Keratinocyte (primary cell): ENCODE measurements around the gene CDK10. TPM values are rescaled to one million over a fixed set of nuclear protein-coding genes. Genes with fewer than 3 reads are reported as not detected.

Source experiments
- DNase-seq: peaks from one replicate; pipeline ENCODE4 v3.0.0-alpha.2; 2011; ENCODE audit warnings: low read depth, missing footprints, low spot score
- FAIRE-seq: peaks from 2 replicates; lab custom pipeline; 2011; peaks lifted over from hg19 to GRCh38; lab: Jason Lieb, UNC
- H2AFZ ChIP-seq: 2 replicates; pipeline ENCODE4 v1.6.0; 2012; ENCODE audit warnings: low read length, control low read depth, inconsistent platforms; ENCODE audit not compliant: control insufficient read depth
- H3K27ac ChIP-seq: 2 replicates; pipeline ENCODE4 v1.5.1; 2011; ENCODE audit warnings: low read length; ENCODE audit not compliant: control insufficient read depth, insufficient read depth
- H3K27me3 ChIP-seq: 3 replicates; pipeline ENCODE4 v1.6.0; 2011; ENCODE audit warnings: low read length; ENCODE audit not compliant: control insufficient read depth, insufficient read depth; ENCODE audit errors: extremely low read depth
- H3K36me3 ChIP-seq, 2 experiments: 2 replicates in 1 of 2; 3 replicates in 1 of 2; pipeline ENCODE4 v1.5.1; 2011; ENCODE audit warnings: low read length in 2 of 2, mild to moderate bottlenecking in 1 of 2; ENCODE audit not compliant: control insufficient read depth in 2 of 2, insufficient read depth in 2 of 2; ENCODE audit errors: extremely low read depth in 1 of 2
- H3K4me1 ChIP-seq: 3 replicates; pipeline ENCODE4 v1.5.1; 2011; ENCODE audit warnings: low read length; ENCODE audit not compliant: control insufficient read depth, insufficient read depth; ENCODE audit errors: extremely low read depth
- H3K4me2 ChIP-seq: 3 replicates; pipeline ENCODE4 v1.6.0; 2011; ENCODE audit warnings: low read depth, low read length; ENCODE audit not compliant: control insufficient read depth, insufficient read depth; ENCODE audit errors: extremely low read depth
- H3K4me3 ChIP-seq, 3 experiments: fragments of 200-600 bp in 1 of 3; sonication (generic) in 1 of 3; 2 replicates in 2 of 3; 3 replicates in 1 of 3; pipeline ENCODE4 v1.5.1; 2011 to 2016; ENCODE audit warnings: low read length in 3 of 3, mild to moderate bottlenecking in 3 of 3, control low read depth in 2 of 3, inconsistent platforms in 1 of 3, low read depth in 1 of 3, mixed read lengths in 1 of 3, mixed run types in 1 of 3, moderate library complexity in 1 of 3; ENCODE audit not compliant: control insufficient read depth in 2 of 3, insufficient read depth in 2 of 3; ENCODE audit errors: extremely low read depth in 1 of 3
- H3K79me2 ChIP-seq: 2 replicates; pipeline ENCODE4 v1.6.0; 2012; ENCODE audit warnings: low read length; ENCODE audit not compliant: control insufficient read depth, insufficient read depth
- H3K9ac ChIP-seq: 3 replicates; pipeline ENCODE4 v1.6.0; 2011; ENCODE audit warnings: low read length; ENCODE audit not compliant: control insufficient read depth, insufficient read depth; ENCODE audit errors: extremely low read depth
- H3K9me1 ChIP-seq: 3 replicates; pipeline ENCODE4 v1.6.0; 2011; ENCODE audit warnings: low read length; ENCODE audit not compliant: control insufficient read depth, insufficient read depth; ENCODE audit errors: extremely low read depth
- H3K9me3 ChIP-seq: 2 replicates; pipeline ENCODE4 v1.5.1; 2012; ENCODE audit warnings: low read depth, low read length; ENCODE audit not compliant: control insufficient read depth
- H4K20me1 ChIP-seq: 3 replicates; pipeline ENCODE4 v1.6.0; 2011; ENCODE audit warnings: low read length; ENCODE audit not compliant: control insufficient read depth, insufficient read depth; ENCODE audit errors: extremely low read depth
- CTCF ChIP-seq, 3 experiments: IDR thresholded peaks in 1 of 3; conservative IDR thresholded peaks in 1 of 3; optimal IDR thresholded peaks in 1 of 3; 2 replicates in 2 of 3; 3 replicates in 1 of 3; pipeline versions ENCODE3 to v1.5.1; 2011; ENCODE audit warnings: low read length in 3 of 3, mild to moderate bottlenecking in 3 of 3, moderate library complexity in 2 of 3, control low read depth in 1 of 3, inconsistent platforms in 1 of 3; ENCODE audit not compliant: insufficient read depth in 2 of 3; ENCODE audit errors: extremely low read depth in 1 of 3
- EZH2 ChIP-seq: IDR thresholded peaks from one replicate; pipeline ENCODE4 v1.6.1; 2012; ENCODE audit warnings: inconsistent platforms, mild to moderate bottlenecking, low read length, moderate library complexity
- dilution Hi-C: fragments of 300-500 bp; cut with MboI; formaldehyde crosslinking; loops from one replicate; pipeline ENCODE4 v1.7.0; 2020; ENCODE audit warnings: low sequenced_read_pairs; ENCODE audit not compliant: extremely low pct_ligation_motif_present
- polyA plus RNA-seq, 5 experiments: library from polyadenylated mRNA; depleted of rRNA in 3 of 5; stranded (reverse) in 3 of 5; stranded (forward) in 1 of 5; unstranded in 1 of 5; fragments of >200 nt; gene quantifications; 1 replicate in 1 of 5; 2 replicates in 3 of 5; 3 replicates in 1 of 5; pipeline versions ENCODE4 v1.2.1 to v1.2.3, GENCODE V29; 2011 to 2012; ENCODE audit warnings: missing spikeins in 2 of 5, low read depth in 1 of 5, low replicate concordance in 1 of 5

Gene CDK10
- polyA plus RNA-seq, 1 donor (not counting 4 experiments of a cell fraction or from before 2014, with no cell fraction given), result 30.6 TPM

DNA sequence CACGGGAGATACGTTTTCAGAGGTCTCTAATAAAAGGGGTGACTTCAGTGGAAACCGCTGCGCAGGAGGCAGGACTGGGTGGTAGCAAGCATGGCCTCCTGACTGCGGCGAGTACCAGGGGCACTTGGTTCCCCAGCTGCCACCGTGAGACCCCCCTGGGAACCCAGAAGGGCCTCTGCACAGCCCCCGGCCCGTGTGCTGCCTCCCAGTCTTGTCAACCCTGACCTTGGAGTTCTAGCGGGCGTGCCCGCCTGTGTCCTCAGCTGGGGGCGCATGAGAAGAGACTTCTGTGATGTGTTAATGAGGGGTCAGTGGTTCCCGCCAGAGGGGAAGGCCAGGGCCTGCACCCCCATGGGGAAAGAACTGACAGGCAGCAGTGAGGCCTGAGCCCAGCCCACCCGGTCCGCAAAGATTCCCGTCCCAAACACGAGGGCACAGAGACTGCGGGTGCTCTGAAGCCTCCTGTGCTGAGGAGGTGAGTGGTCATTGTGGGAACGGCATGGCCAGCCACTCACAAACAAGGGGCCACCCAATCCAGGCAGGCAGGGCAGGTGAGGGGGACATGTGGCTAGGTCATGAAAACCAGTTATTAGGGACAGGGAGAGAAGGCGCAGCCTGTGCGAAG, 44.2 kb downstream of the CDK10 start:
- DNase-seq, result no peak
- Histone ChIP-seq H3K79me2 (peaks cover 2% of the 10 kb centered on the region), H3K27me3 (no peaks in the 10 kb centered on the region), H3K9ac (no peak overlapping the region), H3K4me1 (no peaks in the 10 kb centered on the region), H3K9me1 (no peaks in the 10 kb centered on the region), H3K4me3 (no peak overlapping the region), H3K36me3 (peaks cover 44 to 46% of the 10 kb centered on the region in 2 experiments), H3K27ac (no peak overlapping the region), H2AFZ (no peak overlapping the region), H4K20me1 (no peaks in the 10 kb centered on the region), H3K9me3 (no peaks in the 10 kb centered on the region), H3K4me2 (no peak overlapping the region)
- no peak for FAIRE-seq
- TF ChIP-seq CTCF (optimal IDR thresholded peaks at IDR 0.05 in 1 of 3, IDR thresholded peaks at IDR 0.05 in 1 of 3, conservative IDR thresholded peaks at IDR 0.05 in 1 of 3; ENCODE audit: extremely low read depth in 1 of 3, insufficient read depth in 2 of 3, low read length in 3 of 3) (no peak), EZH2 (no peak)
- dilution Hi-C loops, result no loop called here

GRCh38 chr16:89732142-89732917, 45.8 kb downstream of the CDK10 start:
- no peaks in the 10 kb centered on the region for H3K9me1 ChIP-seq
- no peaks in the 10 kb centered on the region for H3K27me3 ChIP-seq
- peaks cover 2% of the 10 kb centered on the region for H3K79me2 ChIP-seq
- no peaks in the 10 kb centered on the region for H4K20me1 ChIP-seq
- H3K9ac ChIP-seq, result no peak overlapping the region
- TF ChIP-seq EZH2 (no peak), CTCF (optimal IDR thresholded peaks at IDR 0.05 in 1 of 3, IDR thresholded peaks at IDR 0.05 in 1 of 3, conservative IDR thresholded peaks at IDR 0.05 in 1 of 3; ENCODE audit: extremely low read depth in 1 of 3, insufficient read depth in 2 of 3, low read length in 3 of 3) (no peak)
- no peak overlapping the region for H3K4me2 ChIP-seq
- H2AFZ ChIP-seq, result no peak overlapping the region
- no peak overlapping the region for H3K27ac ChIP-seq
- H3K36me3 ChIP-seq, result peaks cover 45 to 52% of the 10 kb centered on the region in 2 experiments
- DNase-seq (no peak), FAIRE-seq (no peak)
- dilution Hi-C loops, result no loop called here
- no peak overlapping the region for H3K4me3 ChIP-seq
- H3K4me1 ChIP-seq, result no peaks in the 10 kb centered on the region
- H3K9me3 ChIP-seq, result no peaks in the 10 kb centered on the region
